HepG2 (cell line): ENCODE measurements around the gene LIME1. TPM values are rescaled to one million over a fixed set of nuclear protein-coding genes. Genes with fewer than 3 reads are reported as not detected.

Source experiments
- BCL6 ChIP-seq: IDR thresholded peaks from 2 replicates; pipeline ENCODE4 v1.6.1; 2016; ENCODE audit warnings: missing genetic modification reagents, missing compliant biosample characterization
- CENPX ChIP-seq: sonication (generic); formaldehyde crosslinking; IDR thresholded peaks from 2 replicates; pipeline ENCODE4 v1.9.0; 2021; ENCODE audit warnings: mild to moderate bottlenecking, missing genetic modification reagents, moderate library complexity
- DR1 ChIP-seq: sonication (generic); formaldehyde crosslinking; IDR thresholded peaks from 2 replicates; pipeline ENCODE4 v1.8.0; 2021; ENCODE audit warnings: mild to moderate bottlenecking, missing genetic modification reagents, inconsistent platforms
- IKZF1 ChIP-seq: fragments of 450-650 bp; IDR thresholded peaks from 2 replicates; pipeline ENCODE4 v1.7.1; 2016
- ISX ChIP-seq: sonication (generic); formaldehyde crosslinking; conservative IDR thresholded peaks from 2 replicates; pipeline ENCODE4 v1.5.0; 2020; ENCODE audit warnings: missing genetic modification reagents
- KAT7 ChIP-seq: IDR thresholded peaks from 2 replicates; pipeline ENCODE4 v1.6.1; 2018; ENCODE audit warnings: borderline replicate concordance, missing compliant biosample characterization
- KDM5A ChIP-seq: fragments of 200-600 bp; sonication (generic); IDR thresholded peaks from 2 replicates; pipeline ENCODE4 v1.7.0; 2018; ENCODE audit warnings: antibody characterized with exemption, mild to moderate bottlenecking, low read length, borderline replicate concordance
- MXD4 ChIP-seq: IDR thresholded peaks from 2 replicates; pipeline ENCODE4 v1.6.1; 2016; ENCODE audit warnings: mild to moderate bottlenecking, missing biosample characterization, missing genetic modification reagents
- NR2F2 ChIP-seq: IDR thresholded peaks from 2 replicates; pipeline ENCODE4 v1.6.1; 2012; ENCODE audit warnings: low read depth, inconsistent platforms, borderline replicate concordance
- SALL1 ChIP-seq: sonication (generic); formaldehyde crosslinking; IDR thresholded peaks from 2 replicates; pipeline ENCODE4 v1.8.0; 2022; ENCODE audit warnings: mild to moderate bottlenecking, missing genetic modification reagents
- SSRP1 ChIP-seq: IDR thresholded peaks from 2 replicates; pipeline ENCODE4 v1.6.1; 2016; ENCODE audit warnings: control low read depth
- ZBTB1 ChIP-seq: sonication (generic); formaldehyde crosslinking; IDR thresholded peaks from 2 replicates; pipeline ENCODE4 v1.4.0; 2020; ENCODE audit warnings: missing genetic modification reagents, borderline replicate concordance
- ZFP36L2 ChIP-seq: sonication (generic); formaldehyde crosslinking; IDR thresholded peaks from 2 replicates; pipeline ENCODE4 v1.4.0; 2020; ENCODE audit warnings: missing genetic modification reagents
- ZFP82 ChIP-seq: sonication (generic); formaldehyde crosslinking; IDR thresholded peaks from 2 replicates; pipeline ENCODE4 v1.5.1; 2020; ENCODE audit warnings: mild to moderate bottlenecking, missing genetic modification reagents, borderline replicate concordance
- ZMYM2 ChIP-seq: sonication (generic); formaldehyde crosslinking; IDR thresholded peaks from 2 replicates; pipeline ENCODE4 v1.8.0; 2022; ENCODE audit warnings: mild to moderate bottlenecking, missing genetic modification reagents
- ZNF296 ChIP-seq: sonication (generic); formaldehyde crosslinking; conservative IDR thresholded peaks from 2 replicates; pipeline ENCODE4 v1.5.0; 2020; ENCODE audit warnings: mild to moderate bottlenecking, missing genetic modification reagents
- ZNF331 ChIP-seq: sonication (generic); formaldehyde crosslinking; IDR thresholded peaks from 2 replicates; pipeline ENCODE4 v1.4.0; 2020; ENCODE audit warnings: missing genetic modification reagents
- ZNF598 ChIP-seq: sonication (generic); formaldehyde crosslinking; IDR thresholded peaks from 2 replicates; pipeline ENCODE4 v1.5.1; 2020; ENCODE audit warnings: mild to moderate bottlenecking, missing genetic modification reagents, borderline replicate concordance
- ZNF773 ChIP-seq: sonication (generic); formaldehyde crosslinking; IDR thresholded peaks from 2 replicates; pipeline ENCODE4 v1.4.0; 2020; ENCODE audit warnings: missing genetic modification reagents, borderline replicate concordance
- ZNF839 ChIP-seq: sonication (generic); formaldehyde crosslinking; IDR thresholded peaks from 2 replicates; pipeline ENCODE4 v1.4.0; 2020; ENCODE audit warnings: missing genetic modification reagents, mild to moderate bottlenecking, borderline replicate concordance
- ZNF878 ChIP-seq: sonication (generic); formaldehyde crosslinking; IDR thresholded peaks from 2 replicates; pipeline ENCODE4 v1.8.1; 2023; ENCODE audit warnings: mild to moderate bottlenecking, missing genetic modification reagents, moderate library complexity
- polyA plus RNA-seq, 8 experiments: library from polyadenylated mRNA; depleted of rRNA in 3 of 8; stranded (reverse) in 7 of 8; unstranded in 1 of 8; fragments of >200 nt; fragmentation: Illumina TruSeq in 4 of 8; extraction: Trizol in 4 of 8; gene quantifications; 2 replicates each; pipeline versions ENCODE4 v1.2.1 to v1.2.3, GENCODE V29; 2011 to 2016; ENCODE audit warnings: low read depth in 4 of 8, missing spikeins in 1 of 8, mixed read lengths in 1 of 8; ENCODE audit not compliant: insufficient read depth in 1 of 8
- total RNA-seq, 5 experiments: library from RNA; depleted of rRNA; stranded (reverse); fragments of >200 nt; fragmentation: Illumina TruSeq; extraction: Trizol; gene quantifications; 2 replicates each; pipeline ENCODE4 v1.2.3, GENCODE V29; 2016; ENCODE audit warnings: low read depth in 1 of 5
- TF ChIP-seq, protein P1 (sequence below): IDR thresholded peaks from 2 replicates; pipeline ENCODE4 v1.6.1; 2016; ENCODE audit warnings: low read depth
- TF ChIP-seq, protein P2 (sequence below): IDR thresholded peaks from 2 replicates; pipeline ENCODE4 v1.6.1; 2016; ENCODE audit warnings: low read depth, missing genetic modification reagents, missing compliant biosample characterization
- TF ChIP-seq, protein P3 (sequence below): sonication (generic); formaldehyde crosslinking; IDR thresholded peaks from 2 replicates; pipeline ENCODE4 v1.5.0; 2020; ENCODE audit warnings: mild to moderate bottlenecking, missing genetic modification reagents

The LIME1 gene
- total and polyA plus RNA-seq, 2 of the 13 experiments (the other 11 are each of a cell fraction or from before 2014, with no cell fraction given): 13.0 to 61.5 TPM

GRCh38 chr20:63735859-63736718 lies at the start of gene LIME1 (continued):
- TF ChIP-seq ZFP82 (CRISPR knock-in tag) (no peak), ISX (CRISPR knock-in tag) (no peak), ZNF598 (CRISPR knock-in tag) (no peak), CENPX (CRISPR knock-in tag) (no peak), SALL1 (CRISPR knock-in tag) (no peak), KAT7 (CRISPR knock-in tag) (no peak), SSRP1 (CRISPR knock-in tag) (no peak), MXD4 (CRISPR knock-in tag) (no peak), ZNF839 (CRISPR knock-in tag) (no peak), ZNF331 (CRISPR knock-in tag) (no peak), ZBTB1 (no peak), ZNF878 (CRISPR knock-in tag) (no peak), DR1 (no peak), IKZF1 (no peak), ZNF296 (CRISPR knock-in tag) (no peak), ZNF773 (no peak), KDM5A (no peak), ZMYM2 (CRISPR knock-in tag) (no peak), NR2F2 (no peak), ZFP36L2 (CRISPR knock-in tag) (no peak), BCL6 (CRISPR knock-in tag) (no peak)
- TF ChIP-seq, protein P1, sequence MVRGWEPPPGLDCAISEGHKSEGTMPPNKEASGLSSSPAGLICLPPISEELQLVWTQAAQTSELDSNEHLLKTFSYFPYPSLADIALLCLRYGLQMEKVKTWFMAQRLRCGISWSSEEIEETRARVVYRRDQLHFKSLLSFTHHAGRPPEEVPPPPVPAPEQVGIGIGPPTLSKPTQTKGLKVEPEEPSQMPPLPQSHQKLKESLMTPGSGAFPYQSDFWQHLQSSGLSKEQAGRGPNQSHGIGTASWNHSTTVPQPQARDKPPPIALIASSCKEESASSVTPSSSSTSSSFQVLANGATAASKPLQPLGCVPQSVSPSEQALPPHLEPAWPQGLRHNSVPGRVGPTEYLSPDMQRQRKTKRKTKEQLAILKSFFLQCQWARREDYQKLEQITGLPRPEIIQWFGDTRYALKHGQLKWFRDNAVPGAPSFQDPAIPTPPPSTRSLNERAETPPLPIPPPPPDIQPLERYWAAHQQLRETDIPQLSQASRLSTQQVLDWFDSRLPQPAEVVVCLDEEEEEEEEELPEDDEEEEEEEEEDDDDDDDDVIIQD (CRISPR knock-in tag): no peak
- TF ChIP-seq, protein P2, sequence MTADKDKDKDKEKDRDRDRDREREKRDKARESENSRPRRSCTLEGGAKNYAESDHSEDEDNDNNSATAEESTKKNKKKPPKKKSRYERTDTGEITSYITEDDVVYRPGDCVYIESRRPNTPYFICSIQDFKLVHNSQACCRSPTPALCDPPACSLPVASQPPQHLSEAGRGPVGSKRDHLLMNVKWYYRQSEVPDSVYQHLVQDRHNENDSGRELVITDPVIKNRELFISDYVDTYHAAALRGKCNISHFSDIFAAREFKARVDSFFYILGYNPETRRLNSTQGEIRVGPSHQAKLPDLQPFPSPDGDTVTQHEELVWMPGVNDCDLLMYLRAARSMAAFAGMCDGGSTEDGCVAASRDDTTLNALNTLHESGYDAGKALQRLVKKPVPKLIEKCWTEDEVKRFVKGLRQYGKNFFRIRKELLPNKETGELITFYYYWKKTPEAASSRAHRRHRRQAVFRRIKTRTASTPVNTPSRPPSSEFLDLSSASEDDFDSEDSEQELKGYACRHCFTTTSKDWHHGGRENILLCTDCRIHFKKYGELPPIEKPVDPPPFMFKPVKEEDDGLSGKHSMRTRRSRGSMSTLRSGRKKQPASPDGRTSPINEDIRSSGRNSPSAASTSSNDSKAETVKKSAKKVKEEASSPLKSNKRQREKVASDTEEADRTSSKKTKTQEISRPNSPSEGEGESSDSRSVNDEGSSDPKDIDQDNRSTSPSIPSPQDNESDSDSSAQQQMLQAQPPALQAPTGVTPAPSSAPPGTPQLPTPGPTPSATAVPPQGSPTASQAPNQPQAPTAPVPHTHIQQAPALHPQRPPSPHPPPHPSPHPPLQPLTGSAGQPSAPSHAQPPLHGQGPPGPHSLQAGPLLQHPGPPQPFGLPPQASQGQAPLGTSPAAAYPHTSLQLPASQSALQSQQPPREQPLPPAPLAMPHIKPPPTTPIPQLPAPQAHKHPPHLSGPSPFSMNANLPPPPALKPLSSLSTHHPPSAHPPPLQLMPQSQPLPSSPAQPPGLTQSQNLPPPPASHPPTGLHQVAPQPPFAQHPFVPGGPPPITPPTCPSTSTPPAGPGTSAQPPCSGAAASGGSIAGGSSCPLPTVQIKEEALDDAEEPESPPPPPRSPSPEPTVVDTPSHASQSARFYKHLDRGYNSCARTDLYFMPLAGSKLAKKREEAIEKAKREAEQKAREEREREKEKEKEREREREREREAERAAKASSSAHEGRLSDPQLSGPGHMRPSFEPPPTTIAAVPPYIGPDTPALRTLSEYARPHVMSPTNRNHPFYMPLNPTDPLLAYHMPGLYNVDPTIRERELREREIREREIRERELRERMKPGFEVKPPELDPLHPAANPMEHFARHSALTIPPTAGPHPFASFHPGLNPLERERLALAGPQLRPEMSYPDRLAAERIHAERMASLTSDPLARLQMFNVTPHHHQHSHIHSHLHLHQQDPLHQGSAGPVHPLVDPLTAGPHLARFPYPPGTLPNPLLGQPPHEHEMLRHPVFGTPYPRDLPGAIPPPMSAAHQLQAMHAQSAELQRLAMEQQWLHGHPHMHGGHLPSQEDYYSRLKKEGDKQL (CRISPR knock-in tag): no peak
- TF ChIP-seq, protein P3, sequence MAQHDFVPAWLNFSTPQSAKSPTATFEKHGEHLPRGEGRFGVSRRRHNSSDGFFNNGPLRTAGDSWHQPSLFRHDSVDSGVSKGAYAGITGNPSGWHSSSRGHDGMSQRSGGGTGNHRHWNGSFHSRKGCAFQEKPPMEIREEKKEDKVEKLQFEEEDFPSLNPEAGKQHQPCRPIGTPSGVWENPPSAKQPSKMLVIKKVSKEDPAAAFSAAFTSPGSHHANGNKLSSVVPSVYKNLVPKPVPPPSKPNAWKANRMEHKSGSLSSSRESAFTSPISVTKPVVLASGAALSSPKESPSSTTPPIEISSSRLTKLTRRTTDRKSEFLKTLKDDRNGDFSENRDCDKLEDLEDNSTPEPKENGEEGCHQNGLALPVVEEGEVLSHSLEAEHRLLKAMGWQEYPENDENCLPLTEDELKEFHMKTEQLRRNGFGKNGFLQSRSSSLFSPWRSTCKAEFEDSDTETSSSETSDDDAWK (CRISPR knock-in tag): no peak
